NCI-H774 (cell line): ENCODE data around the gene PLOD3.

Experiments used
- DNase-seq: peaks from one replicate; lab custom pipeline; 2025; lab: John Stamatoyannopoulos, UW

PLOD3 gene

DNA sequence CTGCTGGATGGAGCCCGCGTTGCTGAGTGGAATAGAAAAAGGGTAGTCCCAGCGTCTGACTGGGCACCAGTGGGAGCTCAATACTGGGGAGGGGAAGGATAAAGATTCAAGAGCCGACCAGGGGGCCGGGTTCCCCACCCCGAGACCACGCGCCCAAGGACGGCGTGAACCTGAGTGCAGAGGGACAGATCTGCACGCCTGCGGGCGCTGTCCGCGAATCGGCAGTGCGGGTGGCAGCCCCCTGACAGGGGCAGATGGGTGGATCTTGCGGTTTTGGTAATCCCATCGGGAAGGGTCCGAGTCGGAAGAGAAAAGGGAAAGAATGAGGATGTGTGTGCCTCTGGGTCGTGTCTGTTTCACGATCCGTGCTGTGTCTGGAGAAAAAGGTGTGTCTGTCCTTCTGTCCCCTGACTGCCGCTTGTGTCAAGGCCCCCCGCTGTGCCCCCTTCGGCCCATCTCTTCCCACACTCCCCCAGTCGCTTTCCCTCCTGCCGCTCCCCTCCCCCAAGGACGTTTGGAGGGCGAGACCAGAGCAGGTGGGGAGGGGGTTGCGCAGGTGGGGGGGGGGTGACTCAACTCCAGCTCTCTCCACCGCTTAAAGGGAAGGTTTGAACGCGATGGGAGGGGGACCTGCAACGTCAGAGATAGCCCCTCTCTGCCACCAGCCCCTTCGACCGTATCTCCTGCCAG, 51.3 kb downstream of the PLOD3 start:
- DNase-seq = no peak

- peak; percentile 94 for DNase-seq
These were observed 52.1 kb downstream of the PLOD3 start, which contains the start of gene VGF for GRCh38 chr7:101165075-101165957. Gene VGF (minus strand): TSS chr7:101165569. CDS start chr7:101164843, 726 bp downstream.

DNA sequence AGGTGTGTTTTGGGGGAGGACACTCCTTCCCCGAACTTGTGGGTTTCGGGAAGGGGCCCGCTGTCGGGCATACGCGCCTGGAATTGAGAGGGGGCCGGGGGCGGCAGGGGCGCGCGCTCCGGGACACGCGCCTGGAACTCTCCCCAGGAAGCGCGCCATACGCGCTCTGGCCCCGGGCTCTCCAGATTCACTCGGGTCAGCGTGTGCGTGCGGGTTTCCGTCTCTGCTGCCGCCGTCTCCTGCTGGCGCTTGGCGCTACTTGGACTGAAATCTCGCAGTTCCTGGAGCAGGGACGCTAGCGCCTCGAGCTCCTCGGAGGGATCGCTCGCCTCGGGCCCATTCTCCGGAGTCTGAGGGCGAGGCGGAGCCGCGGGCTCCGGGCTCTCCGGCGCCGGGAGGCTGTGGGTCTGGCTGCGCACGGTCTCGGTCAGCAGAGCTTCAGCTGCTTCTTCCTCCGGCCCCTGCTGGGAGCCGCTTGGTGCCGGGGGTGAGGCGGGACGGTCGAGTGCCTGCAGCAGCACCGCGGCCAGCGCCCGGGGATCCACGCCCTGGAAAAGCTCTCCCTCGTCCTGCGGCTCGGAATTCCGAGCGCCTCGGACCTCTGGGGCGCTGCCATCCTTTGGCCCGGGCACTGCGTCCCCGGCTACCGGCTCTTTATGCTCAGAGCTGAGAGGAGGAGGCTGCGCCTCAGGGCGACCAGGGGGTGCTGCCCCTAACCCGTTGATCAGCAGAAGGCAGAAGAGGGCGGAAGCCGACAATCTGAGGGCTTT, 53.1 kb downstream of the PLOD3 start:
- DNase-seq = no peak

DNA sequence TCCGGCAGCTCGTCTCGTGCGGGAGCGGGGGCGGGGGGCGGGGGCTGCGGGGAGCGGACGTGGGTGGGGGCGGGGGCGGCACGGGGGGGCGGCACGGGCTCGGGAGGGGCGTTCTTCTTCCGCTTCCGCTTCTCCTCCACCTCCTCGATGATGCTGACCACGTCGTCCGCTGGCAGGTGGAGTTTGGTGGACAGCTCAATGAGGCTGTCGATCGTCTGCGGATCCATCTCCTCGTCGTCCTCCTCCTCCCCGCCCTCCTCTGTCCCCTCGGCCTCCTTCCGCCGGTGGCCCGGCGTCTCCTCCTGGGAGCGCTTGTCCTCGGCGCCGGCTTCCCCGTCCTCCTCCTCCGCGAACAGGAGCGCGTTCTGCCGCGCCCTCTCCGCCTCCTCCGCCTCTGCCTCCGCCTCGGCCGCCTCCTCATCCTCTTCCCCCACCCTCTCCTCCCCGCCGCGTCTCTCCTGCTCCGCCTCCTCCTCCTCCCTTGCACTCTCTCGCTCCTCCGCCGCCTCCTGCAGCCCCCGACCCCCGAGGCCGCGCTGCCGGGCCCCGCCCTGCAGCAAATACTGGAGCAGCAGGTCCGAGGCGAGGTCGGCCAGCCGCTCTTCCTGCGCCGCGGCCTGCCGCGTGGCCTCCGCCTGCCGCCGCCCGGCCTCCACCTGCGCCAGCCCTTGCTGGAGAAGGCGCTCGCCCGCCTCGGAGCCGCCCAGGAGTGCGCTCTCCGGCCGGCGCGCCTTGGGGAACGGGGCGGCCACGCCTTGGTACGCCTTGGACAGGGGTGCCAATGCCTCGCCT, 53.9 kb downstream of the PLOD3 start:
- peak; percentile 42 for DNase-seq

GRCh38 chr7:101162551-101163278, 54.7 kb downstream of the PLOD3 start:
- peak; percentile 50 for DNase-seq

DNA sequence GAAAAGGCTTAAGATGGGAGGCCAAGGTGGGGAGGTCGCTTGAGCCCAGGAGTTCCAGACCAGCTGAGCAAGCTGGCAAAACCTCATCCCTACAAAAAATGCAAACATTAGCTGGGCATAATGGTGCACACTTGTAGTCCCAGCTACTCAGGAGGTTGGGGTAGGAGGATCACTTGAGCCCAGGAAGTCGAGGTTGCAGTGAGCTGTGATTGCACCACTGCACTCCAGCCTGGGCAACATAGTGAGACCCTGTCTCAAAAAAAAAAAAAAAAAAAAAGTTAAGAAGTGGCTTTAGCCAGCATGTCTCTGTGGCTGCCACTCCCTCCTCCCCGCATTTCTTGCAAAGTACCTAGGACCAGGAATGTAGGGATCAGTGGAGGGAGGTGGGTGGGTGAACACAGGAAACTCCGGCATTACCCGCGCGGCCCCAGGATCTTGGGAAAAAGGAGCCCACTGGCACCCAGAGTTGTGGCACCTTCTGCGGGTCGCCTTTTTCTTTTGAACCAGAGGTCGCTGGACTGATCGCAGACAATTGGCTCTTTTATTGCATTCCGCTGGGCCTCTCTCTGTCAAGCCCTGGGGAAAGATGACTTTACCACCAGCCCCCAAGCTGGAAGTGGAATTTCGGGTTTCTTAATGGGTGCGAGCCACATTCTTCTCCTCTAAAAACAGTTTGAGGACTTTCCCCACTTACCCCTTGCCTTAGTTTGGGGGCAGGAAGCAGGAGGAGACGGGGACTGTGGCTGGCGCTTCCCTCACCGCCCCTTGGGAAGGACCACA, 55.5 kb downstream of the PLOD3 start:
- DNase-seq = no peak

GRCh38 chr7:101160910-101161309, 56.5 kb downstream of the PLOD3 start:
- DNase-seq = no peak

GRCh38 chr7:101159696-101160674, 57.4 kb downstream of the PLOD3 start:
- DNase-seq = no peak

DNA sequence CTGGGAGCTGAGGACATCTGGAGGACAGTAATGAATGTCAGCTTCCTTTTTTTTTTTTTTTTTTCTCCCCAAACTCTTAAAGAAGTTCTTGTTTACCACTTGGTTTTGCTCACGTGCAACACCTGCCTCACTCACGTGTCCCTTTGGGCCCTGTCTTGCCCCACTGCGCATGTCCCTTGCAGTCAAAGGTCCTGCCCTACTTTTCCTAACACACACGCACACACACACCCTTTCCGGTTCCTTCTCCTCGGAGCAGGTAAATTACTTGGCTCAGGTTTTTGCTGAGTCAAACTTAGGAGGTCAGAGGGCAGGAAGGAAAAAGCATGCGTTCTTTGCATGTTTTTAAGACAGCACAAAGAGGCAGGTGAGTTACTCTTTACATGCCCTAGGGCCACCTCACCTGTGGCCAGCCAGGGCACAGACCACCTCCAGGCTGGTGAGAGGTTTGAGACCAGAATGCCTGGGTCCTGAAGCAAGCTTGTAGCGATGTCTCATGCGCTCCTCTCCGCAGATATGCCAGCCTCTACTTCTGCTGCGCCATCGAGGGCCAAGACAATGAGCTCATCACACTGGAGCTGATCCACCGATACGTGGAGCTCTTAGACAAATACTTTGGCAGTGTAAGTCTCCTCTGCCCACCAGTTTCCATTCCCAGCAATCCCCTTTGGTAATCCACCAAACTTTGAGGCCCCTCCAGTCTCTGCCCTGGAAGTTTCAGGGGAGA, 60.4 kb downstream of the PLOD3 start:
- no peak for DNase-seq

DNA sequence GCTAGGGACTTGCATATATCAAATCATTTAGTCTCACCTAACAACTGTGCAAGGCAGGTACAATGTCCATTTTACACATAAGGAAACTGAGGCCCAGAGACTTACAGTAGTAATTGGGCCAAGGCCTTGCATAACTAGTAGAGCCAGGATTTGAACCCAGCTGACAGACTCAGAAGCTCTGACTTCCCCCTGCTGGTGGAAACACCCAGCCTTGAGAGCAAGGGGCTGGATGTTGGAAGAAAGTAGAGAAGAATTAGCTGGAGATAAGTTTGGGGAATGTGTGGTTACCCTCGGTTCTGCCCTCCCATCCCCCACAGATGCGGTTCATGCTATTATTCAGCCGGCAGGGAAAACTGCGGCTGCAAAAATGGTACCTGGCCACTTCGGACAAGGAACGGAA, 61.1 kb downstream of the PLOD3 start:
- DNase-seq = no peak
